ENCODE data around the gene NXPH3.

Gene NXPH3

GRCh38 chr17:49588312-49588711 is 12.6 kb downstream of the NXPH3 start:
- Histone ChIP-seq H3K36me3 (ENCODE audit: insufficient read depth, low read length) (no peaks in the 10 kb centered on the region), H3K27ac (no peak overlapping the region), H3K9ac (ENCODE audit: insufficient read length) (no peak overlapping the region), H3K9me3 (ENCODE audit: low read depth, low read length) (no peaks in the 10 kb centered on the region), H3K4me3 (no peak overlapping the region)
- DNase-seq (ENCODE audit: low read depth, low spot score): no peak
- TF ChIP-seq EZH2 (IDR thresholded peaks at IDR 0.05) (no peak), POLR2AphosphoS5 (IDR thresholded peaks at IDR 0.05; ENCODE audit: borderline replicate concordance, low read depth, low read length) (no peak), FOXP2 (optimal IDR thresholded peaks at IDR 0.05; ENCODE audit: control extremely low read depth, extremely low read length, insufficient read depth) (no peak)

GRCh38 chr17:49588726-49589576 is 13.3 kb downstream of the NXPH3 start:
- H3K36me3 ChIP-seq (ENCODE audit: insufficient read depth, low read length): no peaks in the 10 kb centered on the region; the same call in 1 of the 2 replicates
- TF ChIP-seq FOXP2 (optimal IDR thresholded peaks at IDR 0.05; ENCODE audit: control extremely low read depth, extremely low read length, insufficient read depth): no peak
- H3K9me3 ChIP-seq (ENCODE audit: low read depth, low read length): no peaks in the 10 kb centered on the region
- H3K27ac ChIP-seq: no peak overlapping the region
- H3K9ac ChIP-seq (ENCODE audit: insufficient read length): no peak overlapping the region
- no peak overlapping the region for H3K4me3 ChIP-seq
- no peak for DNase-seq (ENCODE audit: low read depth, low spot score)

GRCh38 chr17:49589577-49589927 is 13.9 kb downstream of the NXPH3 start:
- no peak overlapping the region for H3K4me3 ChIP-seq
- DNase-seq (ENCODE audit: low read depth, low spot score): no peak
- H3K27ac ChIP-seq: no peak overlapping the region
- no peak overlapping the region for H3K9ac ChIP-seq (ENCODE audit: insufficient read length)
- TF ChIP-seq FOXP2 (optimal IDR thresholded peaks at IDR 0.05; ENCODE audit: control extremely low read depth, extremely low read length, insufficient read depth) (no peak), POLR2AphosphoS5 (IDR thresholded peaks at IDR 0.05; ENCODE audit: borderline replicate concordance, low read depth, low read length) (no peak), EZH2 (IDR thresholded peaks at IDR 0.05) (no peak)
- no peaks in the 10 kb centered on the region for H3K9me3 ChIP-seq (ENCODE audit: low read depth, low read length)
- H3K36me3 ChIP-seq (ENCODE audit: insufficient read depth, low read length): no peaks in the 10 kb centered on the region; the same call in 1 of the 2 replicates

GRCh38 chr17:49590874-49591273 is 15.2 kb downstream of the NXPH3 start:
- no peak overlapping the region for H3K9ac ChIP-seq (ENCODE audit: insufficient read length)
- no peak overlapping the region for H3K27ac ChIP-seq
- TF ChIP-seq POLR2AphosphoS5 (IDR thresholded peaks at IDR 0.05; ENCODE audit: borderline replicate concordance, low read depth, low read length): no peak
- no peak for TF ChIP-seq EZH2 (IDR thresholded peaks at IDR 0.05)
- TF ChIP-seq FOXP2 (optimal IDR thresholded peaks at IDR 0.05; ENCODE audit: control extremely low read depth, extremely low read length, insufficient read depth): no peak
- H3K9me3 ChIP-seq (ENCODE audit: low read depth, low read length): no peaks in the 10 kb centered on the region
- no peak overlapping the region for H3K4me3 ChIP-seq
- DNase-seq (ENCODE audit: low read depth, low spot score): no peak
- H3K36me3 ChIP-seq (ENCODE audit: insufficient read depth, low read length): no peaks in the 10 kb centered on the region; the same call in 1 of the 2 replicates

- no peak for DNase-seq (ENCODE audit: low read depth, low spot score)
- H3K36me3 ChIP-seq (ENCODE audit: insufficient read depth, low read length): peaks cover 14% of the 10 kb centered on the region
Observed at GRCh38 chr17:49592263-49592662, 16.6 kb downstream of the NXPH3 start.

GRCh38 chr17:49595328-49595727 is 19.7 kb downstream of the NXPH3 start:
- no peak overlapping the region for H3K4me3 ChIP-seq
- H3K9me3 ChIP-seq (ENCODE audit: low read depth, low read length): no peaks in the 10 kb centered on the region
- no peak overlapping the region for H3K27ac ChIP-seq
- H3K36me3 ChIP-seq (ENCODE audit: insufficient read depth, low read length): peaks cover 42% of the 10 kb centered on the region
- H3K9ac ChIP-seq (ENCODE audit: insufficient read length): no peak overlapping the region
- TF ChIP-seq POLR2AphosphoS5 (IDR thresholded peaks at IDR 0.05; ENCODE audit: borderline replicate concordance, low read depth, low read length) (no peak), EZH2 (IDR thresholded peaks at IDR 0.05) (no peak), FOXP2 (optimal IDR thresholded peaks at IDR 0.05; ENCODE audit: control extremely low read depth, extremely low read length, insufficient read depth) (no peak)
- no peak for DNase-seq (ENCODE audit: low read depth, low spot score)

More at GRCh38 chr17:49592263-49592662, 16.6 kb downstream of the NXPH3 start:
- no peak overlapping the region for H3K27ac ChIP-seq
- no peak overlapping the region for H3K9ac ChIP-seq (ENCODE audit: insufficient read length)
- H3K4me3 ChIP-seq: no peak overlapping the region
- no peaks in the 10 kb centered on the region for H3K9me3 ChIP-seq (ENCODE audit: low read depth, low read length)
- no peak for TF ChIP-seq POLR2AphosphoS5 (IDR thresholded peaks at IDR 0.05; ENCODE audit: borderline replicate concordance, low read depth, low read length)
- TF ChIP-seq FOXP2 (optimal IDR thresholded peaks at IDR 0.05; ENCODE audit: control extremely low read depth, extremely low read length, insufficient read depth): no peak
- TF ChIP-seq EZH2 (IDR thresholded peaks at IDR 0.05): no peak

GRCh38 chr17:49595980-49596379 is 20.3 kb downstream of the NXPH3 start:
- Histone ChIP-seq H3K36me3 (ENCODE audit: insufficient read depth, low read length) (peaks cover 48% of the 10 kb centered on the region), H3K27ac (no peak overlapping the region), H3K9ac (ENCODE audit: insufficient read length) (no peak overlapping the region), H3K4me3 (no peak overlapping the region), H3K9me3 (ENCODE audit: low read depth, low read length) (no peaks in the 10 kb centered on the region)
- TF ChIP-seq FOXP2 (optimal IDR thresholded peaks at IDR 0.05; ENCODE audit: control extremely low read depth, extremely low read length, insufficient read depth) (no peak), POLR2AphosphoS5 (IDR thresholded peaks at IDR 0.05; ENCODE audit: borderline replicate concordance, low read depth, low read length) (no peak), EZH2 (IDR thresholded peaks at IDR 0.05) (no peak)
- DNase-seq (ENCODE audit: low read depth, low spot score): no peak

GRCh38 chr17:49596613-49597244 is 21.1 kb downstream of the NXPH3 start:
- TF ChIP-seq FOXP2 (optimal IDR thresholded peaks at IDR 0.05; ENCODE audit: control extremely low read depth, extremely low read length, insufficient read depth): no peak
- no peak for TF ChIP-seq POLR2AphosphoS5 (IDR thresholded peaks at IDR 0.05; ENCODE audit: borderline replicate concordance, low read depth, low read length)
- no peak for TF ChIP-seq EZH2 (IDR thresholded peaks at IDR 0.05)
- Histone ChIP-seq H3K4me3 (no peak overlapping the region), H3K36me3 (ENCODE audit: insufficient read depth, low read length) (peaks cover 53% of the 10 kb centered on the region), H3K9me3 (ENCODE audit: low read depth, low read length) (no peaks in the 10 kb centered on the region), H3K27ac (no peak overlapping the region), H3K9ac (ENCODE audit: insufficient read length) (no peak overlapping the region)
- DNase-seq (ENCODE audit: low read depth, low spot score): no peak

All from SK-N-MC (cell line).